Hematopoietic multipotent progenitor cell (in vitro differentiated cells): Measurements from ENCODE around the gene LOXL4. TPM values are rescaled to one million over a fixed set of nuclear protein-coding genes. Genes with fewer than 3 reads are reported as not detected.

Source experiments
- DNase-seq, 3 donors: peaks; one replicate each; pipeline ENCODE4 v3.0.0-alpha.2; 2011 to 2015; ENCODE audit warnings: low read depth in 2 of 3, low spot score in 2 of 3
- total RNA-seq: library from RNA; depleted of rRNA; stranded (reverse); fragments of >200 nt; gene quantifications from one replicate; pipeline ENCODE4 v1.2.3, GENCODE V29; 2012

Gene LOXL4
- total RNA-seq = 2.2 TPM

- DNase-seq = peak in 2 of 3 donors; percentile 63 to 67
Observed at GRCh38 chr10:98267894-98268693, at the start of gene LOXL4. TSS of gene LOXL4 (minus strand) at chr10:98268194. CDS start at chr10:98263019, 5,175 bp downstream.

DNA sequence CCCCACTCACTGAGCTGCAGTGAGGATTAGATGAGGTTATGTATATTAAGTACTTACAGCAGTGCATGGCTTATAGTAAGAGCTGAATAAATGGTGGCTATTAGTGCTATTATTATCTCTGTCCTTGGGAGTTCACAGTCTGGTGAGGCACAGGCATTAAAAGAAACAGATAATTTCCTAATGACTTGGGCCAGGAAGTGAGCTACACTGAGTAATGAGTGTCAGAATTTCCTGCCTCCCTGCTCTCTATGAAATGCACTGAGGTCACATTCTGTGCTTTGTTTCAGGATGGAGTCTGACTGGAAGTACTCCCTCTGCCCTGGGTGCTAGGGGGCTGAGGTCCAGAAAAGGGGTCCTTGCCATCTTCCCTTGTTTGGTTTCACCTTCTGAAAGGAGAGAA is 48.7 kb upstream of the LOXL4 start:
- no peak for DNase-seq

DNA sequence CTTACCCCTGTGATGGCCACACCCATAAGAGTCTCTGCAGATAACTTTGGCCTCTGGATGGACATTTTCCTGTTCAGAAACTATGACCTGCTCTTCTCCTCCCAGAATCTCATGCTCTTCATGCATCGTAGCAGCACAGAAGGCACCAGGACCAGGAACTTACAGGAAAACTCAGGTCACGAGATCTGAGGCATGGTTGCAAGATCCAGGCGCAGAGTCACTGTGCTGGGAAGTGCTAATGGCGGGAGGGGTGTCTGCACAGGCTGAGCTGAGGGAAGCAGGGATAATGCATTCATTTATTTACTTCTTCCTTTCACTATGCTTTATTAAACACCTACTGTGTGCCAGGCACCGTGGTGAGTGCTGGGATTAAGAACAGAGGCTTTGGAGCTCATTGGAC is 48.2 kb upstream of the LOXL4 start:
- DNase-seq = no peak

DNA sequence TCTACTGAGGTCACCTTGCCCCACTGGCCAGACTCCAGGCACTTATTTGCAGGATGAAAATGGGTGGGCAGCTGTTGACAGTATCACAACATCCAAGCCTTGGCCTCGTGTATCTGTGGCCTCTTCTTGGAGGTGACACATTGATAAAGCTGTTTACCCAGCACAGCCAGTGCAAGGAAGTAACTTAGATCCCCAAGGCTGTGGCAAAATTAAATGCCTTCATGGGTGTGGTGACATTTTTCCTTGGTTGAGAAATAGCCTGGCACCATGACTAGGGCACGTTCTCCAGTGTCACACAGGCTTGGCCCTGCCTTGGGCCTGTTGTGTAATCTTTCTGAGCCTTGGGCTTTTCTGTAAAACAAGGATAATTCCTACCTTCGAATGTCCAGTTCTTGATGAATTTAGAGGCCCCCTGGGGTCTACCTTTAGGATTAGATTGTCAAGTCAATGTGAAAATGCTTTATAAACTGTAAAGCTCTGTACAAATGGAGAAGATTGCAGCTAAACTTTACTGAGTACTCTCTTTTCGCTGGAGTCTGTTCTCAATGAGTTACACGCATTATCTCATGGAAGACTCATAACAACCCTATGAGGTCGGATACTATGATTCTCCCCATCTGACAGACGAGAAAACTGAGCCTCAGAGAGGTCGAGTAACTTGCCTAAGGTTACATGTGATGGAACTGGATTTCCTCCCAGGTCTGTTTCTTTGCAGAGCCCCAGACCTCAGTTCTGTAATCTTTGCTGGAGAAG is 46.7 kb upstream of the LOXL4 start:
- DNase-seq = no peak

GRCh38 chr10:98313598-98313997 is 45.6 kb upstream of the LOXL4 start:
- DNase-seq = no peak

GRCh38 chr10:98312822-98313221 is 44.8 kb upstream of the LOXL4 start:
- no peak for DNase-seq

GRCh38 chr10:98312349-98312748 is 44.4 kb upstream of the LOXL4 start:
- no peak for DNase-seq

- no peak for DNase-seq
Observed at GRCh38 chr10:98310701-98311100, 42.7 kb upstream of the LOXL4 start.

DNA sequence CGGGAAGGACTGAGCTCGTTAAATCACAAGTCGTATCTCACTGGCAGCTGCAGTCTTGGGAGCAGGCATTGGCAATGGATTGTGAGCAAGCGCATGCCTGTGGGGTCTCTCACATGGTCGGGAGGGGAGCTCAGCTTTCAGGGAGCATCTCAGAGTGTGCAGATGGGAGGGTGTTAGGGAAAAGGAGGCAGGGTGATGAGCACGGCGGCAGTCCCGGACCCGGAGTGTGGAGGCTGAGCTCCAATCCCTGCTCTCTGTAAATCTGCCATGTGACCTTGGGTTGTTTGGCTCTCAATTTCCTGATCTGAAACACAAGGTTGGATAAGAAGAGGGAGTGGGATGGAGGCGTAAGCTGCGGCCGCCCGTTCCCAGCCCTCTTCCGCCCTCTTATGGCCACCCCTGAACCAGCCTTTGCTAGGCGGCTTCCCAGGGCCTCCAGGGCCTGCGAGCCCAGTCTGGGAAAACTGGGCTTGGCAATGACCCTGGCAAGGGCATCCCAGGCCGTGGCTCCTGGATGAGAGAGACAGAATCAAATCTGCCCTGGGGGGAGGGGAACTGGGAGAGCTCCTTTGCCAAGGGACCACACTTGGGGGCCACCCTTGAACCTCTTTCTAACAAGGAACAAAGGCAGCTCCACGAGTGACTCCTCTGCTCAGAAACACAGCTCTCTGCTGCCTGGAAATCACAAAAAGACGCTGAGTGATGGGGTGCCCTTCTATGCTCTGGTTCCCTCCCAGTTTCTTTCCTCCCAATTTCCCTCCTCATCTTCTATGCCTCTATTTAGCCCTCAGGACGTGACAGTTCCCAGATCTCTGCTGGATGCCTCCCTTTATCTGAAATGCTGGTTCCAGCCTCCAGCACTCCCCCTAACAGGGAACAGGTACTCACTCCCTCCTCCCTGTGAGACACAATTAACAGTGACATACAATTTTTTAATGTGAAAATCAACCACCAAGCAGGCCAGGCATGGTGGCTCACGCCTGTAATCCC is 41.7 kb upstream of the LOXL4 start:
- DNase-seq = peak in 2 of 3 donors; percentile 20 to 29

GRCh38 chr10:98308669-98309365 is 40.8 kb upstream of the LOXL4 start:
- DNase-seq = no peak

DNA sequence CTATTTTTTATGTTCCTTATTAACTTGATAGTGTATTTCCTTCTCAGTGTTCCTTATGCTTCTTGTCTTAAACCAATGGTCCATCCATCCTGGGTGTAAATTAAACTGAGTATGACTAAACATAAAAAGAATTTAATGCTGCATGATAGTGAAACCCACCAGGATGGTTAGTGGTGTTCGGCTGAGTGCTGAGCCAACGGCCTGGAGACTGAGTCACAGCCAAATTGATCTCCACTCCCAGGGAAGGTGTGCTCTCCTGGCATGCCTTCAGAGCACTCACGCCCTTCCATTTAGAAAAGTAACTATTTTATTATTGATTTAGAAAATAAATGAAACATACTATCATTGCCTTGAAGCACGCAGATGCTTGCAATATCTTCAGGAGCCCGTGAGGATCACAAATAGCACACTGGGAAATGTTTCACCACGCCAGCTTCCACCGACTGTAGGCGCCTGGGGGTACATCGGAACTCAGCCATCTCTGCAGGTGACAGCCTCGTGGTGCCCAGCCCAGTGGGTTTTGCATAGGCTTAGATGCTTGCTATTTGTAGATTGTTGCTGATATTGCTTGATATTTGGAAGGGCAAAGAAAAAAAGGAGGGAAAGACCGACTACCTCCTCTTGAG is 40.0 kb upstream of the LOXL4 start:
- DNase-seq = no peak

DNA sequence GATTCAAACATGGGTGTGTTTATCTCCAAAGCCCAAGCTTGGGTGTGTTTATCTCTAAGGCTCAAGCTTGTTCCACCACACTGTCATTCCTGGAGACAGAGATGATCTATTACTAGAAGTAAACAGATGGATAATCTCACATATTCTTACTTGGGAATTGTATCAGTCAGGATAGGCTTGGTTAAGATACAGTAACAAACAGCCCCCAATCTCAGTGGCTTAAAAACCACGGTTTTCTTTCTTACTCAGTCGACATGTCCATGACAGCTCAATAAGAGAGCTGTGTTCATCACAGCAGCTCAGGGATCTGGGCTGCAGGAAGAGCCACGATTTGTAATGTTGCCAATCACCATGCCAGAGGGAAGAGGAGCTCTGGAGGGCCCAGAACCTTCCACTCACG is 38.5 kb upstream of the LOXL4 start:
- no peak for DNase-seq

DNA sequence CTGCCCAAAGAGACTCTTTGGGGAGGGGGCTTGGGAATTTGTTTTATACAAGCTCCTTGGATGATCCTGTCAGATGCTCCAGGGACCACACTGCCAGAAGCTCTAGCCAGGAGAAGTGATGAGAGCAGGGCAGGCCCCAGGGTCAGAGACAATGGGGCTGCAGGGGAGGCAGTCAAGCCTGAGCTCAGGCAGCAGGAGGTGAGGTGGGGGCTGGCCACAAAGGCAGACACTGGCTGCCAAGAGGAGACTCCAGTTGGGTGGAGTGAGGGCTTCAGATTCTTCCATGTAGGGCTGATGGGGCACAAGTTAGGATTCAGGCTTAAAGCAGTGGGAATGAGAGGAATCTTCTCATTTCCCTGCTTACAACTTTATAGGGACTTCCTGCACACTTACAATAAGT is 35.6 kb upstream of the LOXL4 start:
- no peak for DNase-seq

GRCh38 chr10:98302741-98303365 is 34.9 kb upstream of the LOXL4 start:
- no peak for DNase-seq

GRCh38 chr10:98301664-98302319 is 33.8 kb upstream of the LOXL4 start:
- DNase-seq = no peak

DNA sequence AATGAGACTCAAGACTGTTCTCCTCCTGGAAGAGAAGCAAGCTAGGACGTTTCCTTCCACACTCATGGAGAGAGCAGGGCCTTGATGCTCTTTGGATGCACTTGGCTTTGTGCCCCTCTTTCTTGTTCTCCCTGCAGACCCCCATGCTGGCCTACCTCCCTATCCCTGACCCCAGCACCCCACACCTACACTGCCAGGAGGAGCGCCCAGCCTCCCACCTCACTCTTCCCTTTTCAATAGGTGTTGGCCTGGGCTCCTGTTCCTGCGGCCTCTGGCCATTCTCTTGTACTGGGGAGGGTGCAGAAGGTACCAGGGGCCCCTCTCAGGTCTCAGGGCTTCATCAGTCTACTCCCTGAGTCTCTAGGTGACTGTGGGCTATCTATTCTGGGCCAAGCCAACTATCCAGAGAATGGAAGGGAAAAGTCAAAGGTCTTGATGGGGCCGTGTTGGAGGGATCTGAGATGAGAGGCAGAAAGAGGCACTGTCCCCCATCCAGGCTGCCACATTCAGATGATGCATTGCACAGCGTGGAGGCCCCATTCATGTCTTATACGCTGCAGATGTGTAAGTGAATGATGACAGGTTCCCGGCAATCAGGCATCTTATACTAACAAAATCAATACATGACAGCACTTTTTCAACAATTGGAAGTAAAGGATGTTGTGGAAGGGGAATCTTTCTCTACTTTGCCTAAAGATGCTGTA is 32.7 kb upstream of the LOXL4 start:
- no peak for DNase-seq

DNA sequence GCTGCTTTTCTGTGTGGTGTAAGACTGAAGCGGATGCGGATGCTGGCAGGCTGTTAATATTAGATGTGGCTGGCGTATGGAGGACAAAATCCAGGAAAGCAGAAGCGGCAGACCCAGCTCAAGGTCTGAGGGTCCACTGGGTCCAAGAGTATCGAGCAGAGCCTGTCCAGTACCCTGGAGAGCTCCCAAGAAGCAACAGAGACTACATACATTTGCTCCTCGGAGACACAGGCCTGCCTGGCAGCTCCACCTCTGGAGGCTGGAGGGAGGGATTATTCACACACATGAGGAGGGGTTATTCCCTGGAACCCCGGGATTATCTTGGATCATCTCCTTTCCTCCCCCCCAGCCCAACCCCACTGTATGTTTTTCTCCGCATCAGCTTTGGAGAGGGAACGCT is 31.3 kb upstream of the LOXL4 start:
- DNase-seq = no peak

GRCh38 chr10:98296524-98296923 is 28.5 kb upstream of the LOXL4 start:
- DNase-seq = no peak
